CD8-positive, alpha-beta memory T cell (primary cell): Measurements from ENCODE around the gene CSMD2. TPM values are rescaled to one million over a fixed set of nuclear protein-coding genes. Genes with fewer than 3 reads are reported as not detected.
A peak's percentile ranks its signal among the peaks of the same experiment; 100 is the strongest.

ENCODE experiments used
- CTCF ChIA-PET: fragments of 350-600 bp; sonication (Branson Sonifier 250); formaldehyde crosslinking; loops from one replicate; lab custom pipeline; 2021; ENCODE audit warnings: antibody characterized with exemption; lab: Charles Lee
- POLR2A ChIA-PET: fragments of 350-600 bp; sonication (Branson Sonifier 250); formaldehyde crosslinking; loops from one replicate; lab custom pipeline; 2021; ENCODE audit warnings: antibody characterized with exemption; lab: Charles Lee
- DNase-seq, 5 donors: peaks; one replicate each; pipeline versions ENCODE4 v3.0.0 to v3.0.0-alpha.2; 2020 to 2022; ENCODE audit warnings: mixed read lengths in 1 of 5
- H3K27ac ChIP-seq: one replicate; pipeline ENCODE4 v1.7.0; 2013; ENCODE audit warnings: low read depth, mild to moderate bottlenecking, low read length, moderate library complexity
- H3K27me3 ChIP-seq: 2 replicates; pipeline ENCODE4 v1.7.0; 2013; ENCODE audit warnings: low read length, mild to moderate bottlenecking; ENCODE audit not compliant: insufficient read depth, poor library complexity, severe bottlenecking
- H3K36me3 ChIP-seq: 2 replicates; pipeline ENCODE4 v1.7.0; 2013; ENCODE audit warnings: mild to moderate bottlenecking, low read length, moderate library complexity; ENCODE audit not compliant: insufficient read depth
- H3K4me1 ChIP-seq: 2 replicates; pipeline ENCODE4 v1.7.0; 2013; ENCODE audit warnings: mild to moderate bottlenecking, low read length, moderate library complexity; ENCODE audit not compliant: insufficient read depth
- H3K4me3 ChIP-seq: 2 replicates; pipeline ENCODE4 v1.7.0; 2013; ENCODE audit warnings: mild to moderate bottlenecking, low read length
- H3K9me3 ChIP-seq: 2 replicates; pipeline ENCODE4 v1.7.0; 2013; ENCODE audit warnings: mild to moderate bottlenecking, low read length
- H3K27ac Mint-ChIP-seq, 8 donors: one replicate each; pipeline ENCODE4 v1.8.0; 2020 to 2021; ENCODE audit warnings: mixed read lengths in 8 of 8, mild to moderate bottlenecking in 6 of 8, inconsistent platforms in 3 of 8, moderate library complexity in 3 of 8
- H3K27me3 Mint-ChIP-seq, 2 donors: one replicate each; pipeline ENCODE4 v1.8.0; 2020 to 2021; ENCODE audit warnings: mixed read lengths in 2 of 2, mild to moderate bottlenecking in 1 of 2, moderate library complexity in 1 of 2
- H3K36me3 Mint-ChIP-seq, 3 donors: one replicate each; pipeline ENCODE4 v1.8.0; 2020 to 2021; ENCODE audit warnings: mixed read lengths in 3 of 3, inconsistent platforms in 1 of 3, mild to moderate bottlenecking in 1 of 3
- H3K4me1 Mint-ChIP-seq, 3 donors: one replicate each; pipeline ENCODE4 v1.8.0; 2020 to 2021; ENCODE audit warnings: mixed read lengths in 3 of 3, inconsistent platforms in 1 of 3, mild to moderate bottlenecking in 1 of 3
- H3K4me3 Mint-ChIP-seq, 7 donors: one replicate each; pipeline ENCODE4 v1.8.0; 2020 to 2021; ENCODE audit warnings: mixed read lengths in 7 of 7, mild to moderate bottlenecking in 6 of 7, moderate library complexity in 4 of 7, inconsistent platforms in 2 of 7
- H3K9me3 Mint-ChIP-seq, 5 donors: one replicate each; pipeline ENCODE4 v1.8.0; 2020 to 2022; ENCODE audit warnings: mixed read lengths in 5 of 5, mild to moderate bottlenecking in 3 of 5, moderate library complexity in 2 of 5, inconsistent platforms in 1 of 5
- polyA plus RNA-seq: library from polyadenylated mRNA; unstranded; fragments of 300-500 nt; fragmentation: Illumina TruSeq; gene quantifications from one replicate; pipeline ENCODE4 v1.2.3, GENCODE V29; 2021
- total RNA-seq, 2 experiments: library from RNA; stranded (reverse); gene quantifications; one replicate each; pipeline ENCODE4 v1.2.3, GENCODE V29; 2021

Gene CSMD2
- total and polyA plus RNA-seq, 3 experiments from 2014 or later = not detected

DNA sequence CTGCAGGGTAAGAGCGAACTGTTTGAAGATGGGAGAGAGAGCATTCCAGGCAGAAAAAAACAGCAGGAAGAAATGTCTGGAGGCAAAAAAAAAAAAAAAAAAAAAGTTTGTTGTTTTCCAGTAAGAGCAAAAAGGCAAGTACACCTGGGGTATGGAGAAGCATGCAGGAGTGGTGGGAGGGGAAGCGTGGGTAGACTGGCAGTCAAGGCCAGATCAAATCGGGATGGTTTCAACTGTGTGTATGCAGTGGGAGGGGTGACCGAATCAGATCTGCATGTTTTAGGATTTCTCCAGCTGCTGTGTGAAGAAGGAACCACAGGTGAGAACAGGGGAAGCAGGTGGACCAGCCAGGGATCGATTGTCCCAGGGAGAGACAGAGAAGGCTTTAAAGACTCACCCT is 34.7 kb downstream of the CSMD2 start:
- no peak overlapping the region for H3K27ac ChIP-seq
- no peaks in the 10 kb centered on the region for H3K4me1 ChIP-seq
- no peak for DNase-seq
- H3K27me3 ChIP-seq = no peaks in the 10 kb centered on the region
- Mint-ChIP-seq H3K36me3 (no peaks in the 10 kb centered on the region), H3K27me3 (peaks cover 5 to 23% of the 10 kb centered on the region in 2 donors), H3K4me3 (no peak overlapping the region), H3K9me3 (peaks cover 0 to 4% (median 0%) of the 10 kb centered on the region in 5 donors), H3K27ac (no peak overlapping the region), H3K4me1 (no peaks in the 10 kb centered on the region)
- no peaks in the 10 kb centered on the region for H3K9me3 ChIP-seq
- no peak overlapping the region for H3K4me3 ChIP-seq
- H3K36me3 ChIP-seq = no peaks in the 10 kb centered on the region
- ChIA-PET CTCF (no interaction called here), POLR2A (no interaction called here)

GRCh38 chr1:34129630-34130029 is 35.4 kb downstream of the CSMD2 start:
- Histone ChIP-seq H3K4me1 (no peaks in the 10 kb centered on the region), H3K9me3 (no peaks in the 10 kb centered on the region), H3K27ac (no peak overlapping the region), H3K36me3 (no peaks in the 10 kb centered on the region), H3K27me3 (no peaks in the 10 kb centered on the region), H3K4me3 (no peak overlapping the region)
- peaks cover 5 to 27% of the 10 kb centered on the region in 2 donors for H3K27me3 Mint-ChIP-seq
- ChIA-PET CTCF (no interaction called here), POLR2A (no interaction called here)
- H3K36me3 Mint-ChIP-seq = no peaks in the 10 kb centered on the region
- H3K4me3 Mint-ChIP-seq = no peak overlapping the region
- no peak for DNase-seq
- peaks cover 0 to 4% (median 0%) of the 10 kb centered on the region in 5 donors for H3K9me3 Mint-ChIP-seq
- no peaks in the 10 kb centered on the region for H3K4me1 Mint-ChIP-seq
- peak overlapping the region in 1 of 8 donors; percentile 30 for H3K27ac Mint-ChIP-seq

- no peak for DNase-seq
- H3K9me3 ChIP-seq = no peaks in the 10 kb centered on the region
- H3K9me3 Mint-ChIP-seq = peaks cover 0 to 4% (median 0%) of the 10 kb centered on the region in 5 donors
- H3K36me3 ChIP-seq = no peaks in the 10 kb centered on the region
- no peak overlapping the region for H3K27ac Mint-ChIP-seq
- H3K27ac ChIP-seq = no peak overlapping the region
- H3K4me3 Mint-ChIP-seq = no peak overlapping the region
- ChIA-PET POLR2A (no interaction called here), CTCF (no interaction called here)
- no peaks in the 10 kb centered on the region for H3K4me1 Mint-ChIP-seq
- H3K36me3 Mint-ChIP-seq = no peaks in the 10 kb centered on the region
- no peaks in the 10 kb centered on the region for H3K4me1 ChIP-seq
- H3K27me3 Mint-ChIP-seq = peaks cover 5 to 27% of the 10 kb centered on the region in 2 donors
- no peaks in the 10 kb centered on the region for H3K27me3 ChIP-seq
- H3K4me3 ChIP-seq = no peak overlapping the region
Measured at GRCh38 chr1:34128186-34128889, 36.7 kb downstream of the CSMD2 start.

DNA sequence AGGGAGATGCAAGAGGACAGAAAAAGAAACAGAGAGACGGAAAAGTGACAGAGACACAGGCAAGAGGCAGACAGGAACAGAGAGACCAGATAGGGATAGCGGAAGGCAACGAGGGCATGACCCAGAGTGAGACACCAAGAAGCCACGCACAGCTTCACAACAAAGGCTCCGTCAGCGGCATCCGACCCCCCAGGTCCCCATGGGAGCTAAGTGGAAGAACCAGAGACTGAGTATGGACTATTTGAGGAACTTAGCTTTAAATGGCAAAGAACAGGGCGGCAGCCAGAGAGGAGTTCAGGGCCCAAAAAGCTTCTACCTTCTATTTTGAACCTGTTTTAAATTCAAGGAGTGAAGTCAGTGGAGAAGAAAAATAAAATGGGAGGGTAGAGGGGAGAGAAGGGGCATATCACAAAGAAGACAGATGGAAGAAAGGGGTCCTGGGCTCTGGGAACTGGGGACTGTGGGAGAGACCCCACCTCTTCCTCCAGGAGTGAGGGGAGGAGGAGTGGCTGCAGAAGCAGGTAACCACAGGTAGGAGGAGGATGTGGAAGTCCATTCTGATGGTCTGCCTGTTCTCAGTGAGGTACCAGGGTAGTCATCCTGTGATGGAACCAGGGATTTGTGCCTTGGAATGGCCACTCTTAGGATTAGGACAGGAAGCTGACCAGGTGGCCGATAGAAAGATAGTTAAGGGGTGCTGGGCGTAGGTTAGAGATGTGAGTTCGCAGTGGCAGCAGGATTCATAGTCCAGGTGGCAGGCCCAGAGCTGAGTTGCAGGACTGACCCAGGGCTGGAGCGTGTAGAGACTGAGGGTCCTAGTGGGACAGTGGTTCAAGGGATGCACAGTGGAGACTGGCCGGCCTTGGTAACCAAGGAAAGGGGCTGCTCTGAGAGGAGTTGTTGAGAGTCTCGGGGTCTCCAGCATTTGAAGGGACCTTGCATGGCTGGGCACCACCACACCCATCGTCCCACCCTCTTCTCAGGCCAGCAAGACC is 37.7 kb downstream of the CSMD2 start:
- Histone ChIP-seq H3K9me3 (no peaks in the 10 kb centered on the region), H3K4me1 (no peaks in the 10 kb centered on the region), H3K4me3 (no peak overlapping the region), H3K27me3 (no peaks in the 10 kb centered on the region), H3K36me3 (no peaks in the 10 kb centered on the region), H3K27ac (no peak overlapping the region)
- Mint-ChIP-seq H3K27me3 (peaks cover 3 to 27% of the 10 kb centered on the region in 2 donors), H3K4me3 (no peak overlapping the region), H3K9me3 (peaks cover 0 to 3% (median 0%) of the 10 kb centered on the region in 5 donors), H3K27ac (no peak overlapping the region), H3K36me3 (no peaks in the 10 kb centered on the region), H3K4me1 (no peaks in the 10 kb centered on the region)
- POLR2A ChIA-PET = no interaction called here
- DNase-seq = no peak
- CTCF ChIA-PET = no interaction called here

DNA sequence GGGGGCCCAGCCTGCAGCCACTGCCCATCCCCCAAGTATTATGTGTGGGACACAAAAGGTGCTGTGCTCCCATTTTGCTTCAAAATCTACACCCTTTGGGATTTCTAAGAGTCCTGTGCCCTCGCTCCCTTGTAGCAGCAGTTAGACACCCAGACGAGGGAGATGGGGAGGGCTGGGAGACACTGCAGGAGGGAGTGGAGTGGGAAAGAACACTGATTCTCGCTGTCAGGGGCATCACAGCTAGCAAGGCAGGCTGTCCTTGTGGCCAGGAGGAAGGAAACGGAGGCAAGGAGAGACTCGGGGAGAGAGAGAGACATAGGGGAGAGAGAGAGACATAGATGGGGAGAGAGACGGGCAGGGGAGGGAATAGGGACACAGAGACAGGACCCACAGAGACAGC is 38.5 kb downstream of the CSMD2 start:
- Mint-ChIP-seq H3K4me1 (no peaks in the 10 kb centered on the region), H3K27ac (no peak overlapping the region), H3K9me3 (peaks cover 0 to 2% (median 0%) of the 10 kb centered on the region in 5 donors), H3K36me3 (no peaks in the 10 kb centered on the region), H3K27me3 (peaks cover 3 to 20% of the 10 kb centered on the region in 2 donors), H3K4me3 (no peak overlapping the region)
- no peak overlapping the region for H3K4me3 ChIP-seq
- DNase-seq = no peak
- ChIA-PET POLR2A (no interaction called here), CTCF (no interaction called here)
- no peaks in the 10 kb centered on the region for H3K4me1 ChIP-seq
- H3K36me3 ChIP-seq = no peaks in the 10 kb centered on the region
- H3K9me3 ChIP-seq = no peaks in the 10 kb centered on the region
- H3K27me3 ChIP-seq = no peaks in the 10 kb centered on the region
- H3K27ac ChIP-seq = no peak overlapping the region

DNA sequence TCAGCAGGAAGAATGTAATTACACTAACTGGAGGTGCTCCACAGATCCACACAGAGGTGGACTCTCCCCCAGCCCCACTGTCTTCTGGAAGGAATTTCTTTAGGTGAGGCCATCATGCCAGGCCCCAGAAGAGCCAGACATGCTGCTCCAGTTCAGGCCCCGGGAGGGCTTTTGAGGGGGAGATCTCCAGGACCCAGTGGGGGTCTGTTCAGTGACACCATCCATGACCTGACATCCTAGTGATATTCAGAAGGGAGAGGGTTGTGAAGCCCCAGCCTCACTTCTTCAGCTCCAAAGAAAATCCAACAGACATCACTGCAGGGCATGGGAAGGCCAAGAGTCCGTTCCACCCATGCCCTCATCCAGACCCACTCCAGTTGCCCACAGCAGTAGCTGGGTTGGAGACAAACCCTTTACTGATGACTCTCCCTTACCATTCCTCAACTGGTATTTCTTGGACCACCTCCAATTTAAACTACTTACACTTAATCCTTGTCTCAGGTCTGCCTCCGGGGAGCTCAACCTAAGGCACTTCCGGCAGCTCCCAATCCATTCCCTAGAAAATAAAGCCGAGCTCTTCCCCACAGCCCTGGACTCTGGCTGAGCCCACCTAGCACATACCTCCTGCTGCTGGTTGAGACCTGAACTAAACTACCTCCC is 39.2 kb downstream of the CSMD2 start:
- Mint-ChIP-seq H3K4me3 (no peak overlapping the region), H3K9me3 (peaks cover 0 to 2% (median 0%) of the 10 kb centered on the region in 5 donors), H3K36me3 (no peaks in the 10 kb centered on the region), H3K27ac (peak overlapping the region in 1 of 8 donors; percentile 45), H3K4me1 (no peaks in the 10 kb centered on the region), H3K27me3 (peaks cover 3 to 20% of the 10 kb centered on the region in 2 donors)
- H3K9me3 ChIP-seq = no peaks in the 10 kb centered on the region
- CTCF ChIA-PET = no interaction called here
- no peaks in the 10 kb centered on the region for H3K27me3 ChIP-seq
- no peaks in the 10 kb centered on the region for H3K36me3 ChIP-seq
- H3K4me3 ChIP-seq = no peak overlapping the region
- POLR2A ChIA-PET = no interaction called here
- H3K4me1 ChIP-seq = no peaks in the 10 kb centered on the region
- DNase-seq = no peak
- no peak overlapping the region for H3K27ac ChIP-seq

DNA sequence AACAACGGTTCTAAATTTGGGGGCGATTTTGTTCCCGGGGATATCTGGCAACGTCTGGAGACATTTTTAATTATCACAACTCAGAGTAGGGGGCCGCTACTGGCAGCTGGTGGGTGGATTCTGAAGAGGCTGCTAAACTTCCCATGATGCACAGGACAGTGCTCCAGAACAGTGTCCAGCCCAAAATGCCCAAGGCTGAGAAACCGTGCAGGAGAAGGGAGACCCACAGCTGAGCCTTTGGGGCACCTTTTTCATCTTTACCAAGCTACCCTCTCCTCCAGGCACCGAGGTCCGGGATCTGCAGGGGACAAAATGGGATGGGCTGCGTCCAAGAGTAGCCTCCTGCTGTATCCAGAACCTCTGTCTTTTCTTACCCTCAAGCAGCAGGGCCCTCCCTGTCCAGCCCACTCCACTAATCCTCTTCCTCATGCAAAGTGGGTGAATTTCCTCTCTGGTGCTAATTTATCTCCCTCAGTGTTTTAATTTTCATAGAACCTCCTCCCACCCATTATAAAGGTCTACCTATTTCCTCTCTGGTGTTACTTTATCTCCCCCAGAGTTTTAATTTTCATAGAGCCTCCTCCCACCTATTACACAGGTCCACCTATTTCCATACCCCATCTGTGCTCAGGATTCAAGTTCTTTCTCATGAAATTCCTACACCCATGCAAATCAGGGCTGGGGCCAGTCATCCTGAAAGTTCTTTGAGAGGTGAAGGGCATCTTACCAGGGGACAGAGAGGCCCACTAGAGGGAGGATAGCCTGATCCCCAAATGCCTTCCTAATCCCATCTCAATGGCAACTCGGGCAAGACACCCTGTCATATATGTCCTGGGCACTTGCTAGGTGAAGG is 42.7 kb downstream of the CSMD2 start:
- H3K4me1 Mint-ChIP-seq = no peaks in the 10 kb centered on the region
- CTCF ChIA-PET = no interaction called here
- Histone ChIP-seq H3K4me1 (no peaks in the 10 kb centered on the region), H3K4me3 (no peak overlapping the region), H3K27me3 (no peaks in the 10 kb centered on the region), H3K9me3 (no peaks in the 10 kb centered on the region), H3K36me3 (no peaks in the 10 kb centered on the region), H3K27ac (no peak overlapping the region)
- no peak for DNase-seq
- peaks cover 0 to 14% (median 2%) of the 10 kb centered on the region in 5 donors for H3K9me3 Mint-ChIP-seq
- peaks cover 1 to 16% of the 10 kb centered on the region in 2 donors for H3K27me3 Mint-ChIP-seq
- H3K27ac Mint-ChIP-seq = no peak overlapping the region
- H3K36me3 Mint-ChIP-seq = no peaks in the 10 kb centered on the region
- POLR2A ChIA-PET = no interaction called here
- no peak overlapping the region for H3K4me3 Mint-ChIP-seq
